PFSK-1 (cell line): ENCODE data around the gene MSL2.

Experiments
- POLR2AphosphoS5 ChIP-seq: IDR thresholded peaks from 2 replicates; pipeline ENCODE4 v1.6.1; 2012; ENCODE audit warnings: low read depth, mild to moderate bottlenecking, control low read depth, low read length, moderate library complexity
- REST ChIP-seq, 2 experiments: IDR thresholded peaks; 2 replicates each; pipeline versions ENCODE4 v1.6.1 to v1.8.0; 2011 to 2012; ENCODE audit warnings: low read depth in 2 of 2, low read length in 2 of 2, control low read depth in 1 of 2, inconsistent platforms in 1 of 2, mild to moderate bottlenecking in 1 of 2, moderate library complexity in 1 of 2; ENCODE audit not compliant: insufficient read depth in 1 of 2
- SIN3A ChIP-seq: IDR thresholded peaks from 2 replicates; pipeline ENCODE4 v1.6.1; 2012; ENCODE audit warnings: mild to moderate bottlenecking, low read length, moderate library complexity, borderline replicate concordance; ENCODE audit not compliant: insufficient read depth
- TAF1 ChIP-seq: IDR thresholded peaks from 2 replicates; pipeline ENCODE4 v1.6.1; 2012; ENCODE audit warnings: low read length, control low read depth, borderline replicate concordance; ENCODE audit not compliant: insufficient read depth

GRCh38 chr3:136109499-136109898 lies 86.6 kb downstream of the MSL2 start:
- TF ChIP-seq SIN3A (no peak), REST (IDR thresholded peaks at IDR 0.05; ENCODE audit: insufficient read depth in 1 of 2, low read depth in 2 of 2, low read length in 2 of 2) (no peak), POLR2AphosphoS5 (no peak), TAF1 (no peak)
